GM12878 (cell line): Measurements from ENCODE around the gene GLT1D1. TPM values are rescaled to one million over a fixed set of nuclear protein-coding genes. Genes with fewer than 3 reads are reported as not detected.

Source experiments
- ATAC-seq: fragments of 200-7000 bp; cut with Tn5 transposase; 3 replicates; pipeline ENCODE4 v1.9.1; 2020; ENCODE audit warnings: mild to moderate bottlenecking, moderate library complexity
- BruUV-seq: library from RNA; stranded (reverse); fragments of 400-500 nt; replicated peaks from 2 replicates; lab custom pipeline; 2021; lab: Mats Ljungman, UMichigan
- CTCF ChIA-PET: fragments of 300-600 bp; sonication (Branson Sonifier 250); formaldehyde crosslinking; extraction: SDS; loops from one replicate; lab custom pipeline; 2021; ENCODE audit warnings: inconsistent platforms; lab: Yijun Ruan, JAX
- POLR2A ChIA-PET: fragments of 350-600 bp; formaldehyde crosslinking; extraction: SDS; loops from one replicate; lab custom pipeline; 2021; ENCODE audit warnings: inconsistent platforms; lab: Charles Lee
- RAD21 ChIA-PET: fragments of 300-600 bp; sonication (Branson Sonifier 250); formaldehyde crosslinking; loops from one replicate; lab custom pipeline; 2023; ENCODE audit warnings: antibody characterized with exemption; ENCODE audit not compliant: unreplicated experiment; lab: Charles Lee
- SMC1A ChIA-PET: fragments of 300-600 bp; sonication (Branson Sonifier 250); formaldehyde crosslinking; loops from one replicate; lab custom pipeline; 2023; ENCODE audit not compliant: unreplicated experiment, uncharacterized antibody; lab: Charles Lee
- DNase-seq: peaks from one replicate; pipeline ENCODE4 v3.0.0-alpha.2; 2011; ENCODE audit warnings: low read depth, low spot score
- FAIRE-seq: peaks from 3 replicates; lab custom pipeline; 2011; peaks lifted over from hg19 to GRCh38; lab: Jason Lieb, UNC
- H2AFZ ChIP-seq: 2 replicates; pipeline ENCODE4 v1.6.0; 2011; ENCODE audit warnings: low read depth, low read length, control low read depth; ENCODE audit not compliant: control insufficient read depth
- H3K27ac ChIP-seq: 2 replicates; pipeline ENCODE4 v1.5.1; 2011; ENCODE audit warnings: control low read depth; ENCODE audit not compliant: control insufficient read depth, insufficient read depth
- H3K27me3 ChIP-seq, 2 experiments: replicated peaks in 1 of 2; 2 replicates each; pipeline versions ENCODE4 v1.6.0 to v1.6.1; 2011; ENCODE audit warnings: low read length in 1 of 2; ENCODE audit not compliant: control insufficient read depth in 2 of 2, insufficient read depth in 2 of 2
- H3K36me3 ChIP-seq, 2 experiments: 2 replicates each; pipeline ENCODE4 v1.5.1; 2011; ENCODE audit warnings: low read length in 1 of 2; ENCODE audit not compliant: control insufficient read depth in 2 of 2, insufficient read depth in 2 of 2
- H3K4me1 ChIP-seq: 2 replicates; pipeline ENCODE4 v1.6.1; 2011; ENCODE audit warnings: mild to moderate bottlenecking, low read length, moderate library complexity, mixed read lengths; ENCODE audit not compliant: control insufficient read depth, insufficient read depth
- H3K4me2 ChIP-seq: 2 replicates; pipeline ENCODE4 v1.6.0; 2011; ENCODE audit warnings: control low read depth; ENCODE audit not compliant: control insufficient read depth, insufficient read depth
- H3K4me3 ChIP-seq: fragments of 200-600 bp; sonication (generic); 2 replicates; pipeline ENCODE4 v1.5.1; 2016
- H3K79me2 ChIP-seq: 2 replicates; pipeline ENCODE4 v1.6.0; 2011; ENCODE audit warnings: low read length; ENCODE audit not compliant: control insufficient read depth, insufficient read depth
- H3K9ac ChIP-seq: 2 replicates; pipeline ENCODE4 v1.8.0; 2011; ENCODE audit warnings: low read length, control low read depth, mixed read lengths; ENCODE audit not compliant: control insufficient read depth, insufficient read depth
- H3K9me3 ChIP-seq: replicated peaks from 3 replicates; pipeline ENCODE4 v1.5.1; 2011; ENCODE audit warnings: mild to moderate bottlenecking, low read length; ENCODE audit not compliant: control insufficient read depth, insufficient read depth
- H4K20me1 ChIP-seq: 2 replicates; pipeline ENCODE4 v1.6.0; 2011; ENCODE audit not compliant: control insufficient read depth, insufficient read depth
- BHLHE40 ChIP-seq, 2 experiments: fragments of 450-650 bp in 1 of 2; IDR thresholded peaks; 2 replicates each; pipeline ENCODE4 v1.6.1; 2011 to 2017; ENCODE audit warnings: low read depth in 2 of 2, borderline replicate concordance in 1 of 2, improper control_type of control experiment in 1 of 2, low read length in 1 of 2, mild to moderate bottlenecking in 1 of 2
- CREB1 ChIP-seq: IDR thresholded peaks from 2 replicates; pipeline ENCODE4 v1.6.1; 2012; ENCODE audit warnings: low read depth, mild to moderate bottlenecking, inconsistent platforms
- EGR1 ChIP-seq, 2 experiments: IDR thresholded peaks; 1 replicate in 1 of 2; 2 replicates in 1 of 2; pipeline ENCODE4 v1.6.1; 2011 to 2012; ENCODE audit warnings: low read depth in 2 of 2, low read length in 2 of 2, borderline replicate concordance in 1 of 2, mild to moderate bottlenecking in 1 of 2, moderate library complexity in 1 of 2
- ETV6 ChIP-seq, 2 experiments: fragments of 450-650 bp in 1 of 2; IDR thresholded peaks in 1 of 2; conservative IDR thresholded peaks in 1 of 2; 2 replicates each; pipeline ENCODE4 v1.6.1; 2014; ENCODE audit warnings: antibody characterized with exemption in 1 of 2, borderline replicate concordance in 1 of 2, low read depth in 1 of 2, mild to moderate bottlenecking in 1 of 2, moderate library complexity in 1 of 2
- HDGF ChIP-seq: fragments of 450-650 bp; IDR thresholded peaks from 2 replicates; pipeline ENCODE4 v1.6.1; 2016; ENCODE audit warnings: antibody characterized with exemption
- PAX5 ChIP-seq: IDR thresholded peaks from 2 replicates; pipeline ENCODE4 v1.6.1; 2011; ENCODE audit warnings: low read depth, low read length, borderline replicate concordance
- PAX8 ChIP-seq: fragments of 450-650 bp; IDR thresholded peaks from 2 replicates; pipeline ENCODE4 v1.6.1; 2017; ENCODE audit warnings: mild to moderate bottlenecking, moderate library complexity
- SMC3 ChIP-seq: IDR thresholded peaks from 2 replicates; pipeline ENCODE4 v1.6.1; 2011; ENCODE audit warnings: low read length, improper control_type of control experiment, borderline replicate concordance
- TAF1 ChIP-seq: IDR thresholded peaks from 2 replicates; pipeline ENCODE4 v1.6.1; 2011; ENCODE audit warnings: mild to moderate bottlenecking, low read depth, low read length, borderline replicate concordance
- TCF12 ChIP-seq: IDR thresholded peaks from 2 replicates; pipeline ENCODE4 v1.6.1; 2011; ENCODE audit warnings: low read depth, mild to moderate bottlenecking, low read length
- YY1 ChIP-seq: IDR thresholded peaks from 2 replicates; pipeline ENCODE4 v1.6.1; 2011; ENCODE audit warnings: low read depth, mild to moderate bottlenecking, low read length
- ZNF274 ChIP-seq: IDR thresholded peaks from one replicate; pipeline ENCODE4 v1.8.0; 2011; ENCODE audit not compliant: insufficient read length, insufficient read depth
- WGBS: methylation state at CpG from one replicate; pipeline ENCODE4 v1.1.6; 2016; ENCODE audit warnings: low lambda C conversion rate; ENCODE audit not compliant: insufficient replicate concordance, insufficient coverage; ENCODE audit errors: missing lambda C conversion rate; 5-methylcytosine and 5-hydroxymethylcytosine counted together
- in situ Hi-C: fragments of 300-500 bp; cut with MboI; formaldehyde crosslinking; loops from 9 replicates; pipeline ENCODE4 v1.14.3; 2018; ENCODE audit warnings: mixed read lengths
- intact Hi-C: fragments of 100-400 bp; cut with micrococcal nuclease; formaldehyde crosslinking; loops from one replicate; pipeline ENCODE4 v1.14.2; 2022; ENCODE audit not compliant: unreplicated experiment
- polyA plus RNA-seq, 11 experiments: library from polyadenylated mRNA; depleted of rRNA in 4 of 11; unstranded in 6 of 11; stranded (reverse) in 5 of 11; fragments of >200 nt; fragmentation: Nextera tagmentation in 4 of 11; fragmentation: Illumina TruSeq in 1 of 11; extraction: Ambion mirVana in 4 of 11; extraction: Trizol in 1 of 11; gene quantifications; 1 replicate in 1 of 11; 2 replicates in 10 of 11; pipeline versions ENCODE4 v1.2.1 to v1.2.3, GENCODE V29; 2011 to 2016; ENCODE audit warnings: inconsistent platforms in 2 of 11, missing spikeins in 2 of 11, low read depth in 1 of 11
- total RNA-seq, 4 experiments: library from RNA; depleted of rRNA in 3 of 4; stranded (reverse); fragments of >200 nt in 3 of 4; fragmentation: Illumina TruSeq in 1 of 4; extraction: Trizol in 1 of 4; gene quantifications; 2 replicates each; pipeline versions ENCODE4 v1.2.1 to v1.2.3, GENCODE V29; 2013 to 2021
- TF ChIP-seq, protein P1 (sequence below): fragments of 450-650 bp; formaldehyde crosslinking; IDR thresholded peaks from 2 replicates; pipeline ENCODE4 v1.5.0; 2022; ENCODE audit warnings: mild to moderate bottlenecking, missing genetic modification characterization
- TF ChIP-seq, protein P2 (sequence below), 3 experiments: IDR thresholded peaks in 2 of 3; conservative IDR thresholded peaks in 1 of 3; 2 replicates each; pipeline ENCODE4 v1.5.1; 2011; ENCODE audit warnings: low read depth in 3 of 3, low read length in 3 of 3, mild to moderate bottlenecking in 3 of 3, control low read depth in 2 of 3, moderate library complexity in 2 of 3, inconsistent platforms in 1 of 3, mixed read lengths in 1 of 3; ENCODE audit not compliant: control insufficient read depth in 2 of 3, insufficient read depth in 1 of 3; ENCODE audit errors: extremely low read depth in 1 of 3

The GLT1D1 gene
- total and polyA plus RNA-seq, 10 of the 15 experiments (the other 5 are each of a cell fraction or from before 2014, with no cell fraction given), result 0.42 to 62.8 (median 3.0) TPM

- FAIRE-seq (no peak), DNase-seq (peak; percentile 20), ATAC-seq (peak; percentile 95)
- Histone ChIP-seq H3K9ac (no peak overlapping the region), H3K9me3 (no peaks in the 10 kb centered on the region; the same call in 2 of the 3 replicates), H3K27me3 (no peaks in the 10 kb centered on the region), H3K36me3 (peaks cover 0 to 1% of the 10 kb centered on the region in 2 experiments; a peak in 2 of 4 replicates), H3K4me1 (peaks cover 5% of the 10 kb centered on the region; the same call in 1 of the 2 replicates), H3K27ac (no peak overlapping the region), H4K20me1 (no peaks in the 10 kb centered on the region), H3K4me3 (no peak overlapping the region), H3K4me2 (peak overlapping the region; percentile 14; the same call in 1 of the 2 replicates), H2AFZ (no peak overlapping the region), H3K79me2 (no peaks in the 10 kb centered on the region)
- intact Hi-C loops, result loop anchor here (2.0 to 5.0 kb wide), 2 partner anchors 187 to 941 kb away; no protein-coding TSS in a partner anchor
- ChIA-PET POLR2A (interaction anchor here (0.6 to 1.8 kb wide), 3 partner anchors 60 to 171 kb away, joined by 4 to 6 read pairs (median 4); no protein-coding TSS in a partner anchor), RAD21 (interaction anchor here (0.6 to 2.0 kb wide), 20 partner anchors 16 to 1044 kb away, joined by 3 to 9 read pairs (median 4); partner anchors contain the start of gene SLC15A4), SMC1A (interaction anchor here (0.8 to 2.3 kb wide), 13 partner anchors 11 to 1045 kb away, joined by 3 to 9 read pairs (median 4); no protein-coding TSS in a partner anchor), CTCF (interaction anchor here (0.5 to 2.8 kb wide), 25 partner anchors 8 to 1062 kb away, joined by 3 to 12 read pairs (median 3); no protein-coding TSS in a partner anchor)
- WGBS, result 12% methylated on average over 18 of the region's 18 CpGs
- in situ Hi-C loops, result loop anchor here (10.0 kb wide), 1 partner anchor 945 kb away; no protein-coding TSS in a partner anchor
- no TSS peak for BruUV-seq
- TF ChIP-seq TAF1, result no peak
- no peak for TF ChIP-seq ZNF274
- no peak for TF ChIP-seq HDGF
- no peak for TF ChIP-seq ETV6 (conservative IDR thresholded peaks at IDR 0.05 in 1 of 2, IDR thresholded peaks at IDR 0.05 in 1 of 2; ENCODE audit: borderline replicate concordance in 1 of 2, low read depth in 1 of 2)
- no peak for TF ChIP-seq PAX8
- no peak for TF ChIP-seq CREB1
- TF ChIP-seq, protein P1, sequence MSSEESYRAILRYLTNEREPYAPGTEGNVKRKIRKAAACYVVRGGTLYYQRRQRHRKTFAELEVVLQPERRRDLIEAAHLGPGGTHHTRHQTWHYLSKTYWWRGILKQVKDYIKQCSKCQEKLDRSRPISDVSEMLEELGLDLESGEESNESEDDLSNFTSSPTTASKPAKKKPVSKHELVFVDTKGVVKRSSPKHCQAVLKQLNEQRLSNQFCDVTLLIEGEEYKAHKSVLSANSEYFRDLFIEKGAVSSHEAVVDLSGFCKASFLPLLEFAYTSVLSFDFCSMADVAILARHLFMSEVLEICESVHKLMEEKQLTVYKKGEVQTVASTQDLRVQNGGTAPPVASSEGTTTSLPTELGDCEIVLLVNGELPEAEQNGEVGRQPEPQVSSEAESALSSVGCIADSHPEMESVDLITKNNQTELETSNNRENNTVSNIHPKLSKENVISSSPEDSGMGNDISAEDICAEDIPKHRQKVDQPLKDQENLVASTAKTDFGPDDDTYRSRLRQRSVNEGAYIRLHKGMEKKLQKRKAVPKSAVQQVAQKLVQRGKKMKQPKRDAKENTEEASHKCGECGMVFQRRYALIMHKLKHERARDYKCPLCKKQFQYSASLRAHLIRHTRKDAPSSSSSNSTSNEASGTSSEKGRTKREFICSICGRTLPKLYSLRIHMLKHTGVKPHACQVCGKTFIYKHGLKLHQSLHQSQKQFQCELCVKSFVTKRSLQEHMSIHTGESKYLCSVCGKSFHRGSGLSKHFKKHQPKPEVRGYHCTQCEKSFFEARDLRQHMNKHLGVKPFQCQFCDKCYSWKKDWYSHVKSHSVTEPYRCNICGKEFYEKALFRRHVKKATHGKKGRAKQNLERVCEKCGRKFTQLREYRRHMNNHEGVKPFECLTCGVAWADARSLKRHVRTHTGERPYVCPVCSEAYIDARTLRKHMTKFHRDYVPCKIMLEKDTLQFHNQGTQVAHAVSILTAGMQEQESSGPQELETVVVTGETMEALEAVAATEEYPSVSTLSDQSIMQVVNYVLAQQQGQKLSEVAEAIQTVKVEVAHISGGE, result no peak
- no peak for TF ChIP-seq PAX5
- TF ChIP-seq, protein P2, sequence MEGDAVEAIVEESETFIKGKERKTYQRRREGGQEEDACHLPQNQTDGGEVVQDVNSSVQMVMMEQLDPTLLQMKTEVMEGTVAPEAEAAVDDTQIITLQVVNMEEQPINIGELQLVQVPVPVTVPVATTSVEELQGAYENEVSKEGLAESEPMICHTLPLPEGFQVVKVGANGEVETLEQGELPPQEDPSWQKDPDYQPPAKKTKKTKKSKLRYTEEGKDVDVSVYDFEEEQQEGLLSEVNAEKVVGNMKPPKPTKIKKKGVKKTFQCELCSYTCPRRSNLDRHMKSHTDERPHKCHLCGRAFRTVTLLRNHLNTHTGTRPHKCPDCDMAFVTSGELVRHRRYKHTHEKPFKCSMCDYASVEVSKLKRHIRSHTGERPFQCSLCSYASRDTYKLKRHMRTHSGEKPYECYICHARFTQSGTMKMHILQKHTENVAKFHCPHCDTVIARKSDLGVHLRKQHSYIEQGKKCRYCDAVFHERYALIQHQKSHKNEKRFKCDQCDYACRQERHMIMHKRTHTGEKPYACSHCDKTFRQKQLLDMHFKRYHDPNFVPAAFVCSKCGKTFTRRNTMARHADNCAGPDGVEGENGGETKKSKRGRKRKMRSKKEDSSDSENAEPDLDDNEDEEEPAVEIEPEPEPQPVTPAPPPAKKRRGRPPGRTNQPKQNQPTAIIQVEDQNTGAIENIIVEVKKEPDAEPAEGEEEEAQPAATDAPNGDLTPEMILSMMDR (IDR thresholded peaks at IDR 0.05 in 2 of 3, conservative IDR thresholded peaks at IDR 0.05 in 1 of 3; ENCODE audit: control insufficient read depth in 2 of 3, extremely low read depth in 1 of 3, insufficient read depth in 1 of 3, low read depth in 3 of 3, low read length in 3 of 3), result peak; percentile 67 to 83 (median 81)
- 0 out of 2 replicates have a peak, but pooled peaks have one; percentile 11 for TF ChIP-seq TCF12
- peak; percentile 64; the same call in 1 of the 2 replicates for TF ChIP-seq SMC3
- no peak for TF ChIP-seq EGR1 (IDR thresholded peaks at IDR 0.05; ENCODE audit: borderline replicate concordance in 1 of 2, low read depth in 2 of 2, low read length in 2 of 2)
- peak in 1 of 2 experiments; percentile 55; a peak in 1 of 4 replicates for TF ChIP-seq BHLHE40 (IDR thresholded peaks at IDR 0.05; ENCODE audit: borderline replicate concordance in 1 of 2, low read depth in 2 of 2, low read length in 1 of 2)
- 0 out of 2 replicates have a peak, but pooled peaks have one; percentile 19 for TF ChIP-seq YY1
These were observed 116.3 kb downstream of the GLT1D1 start for GRCh38 chr12:128969480-128970055.
